ENCODE results near the gene CARMIL3.

- no peak for TF ChIP-seq EZH2phosphoT487 (IDR thresholded peaks at IDR 0.05; ENCODE audit: borderline replicate concordance, low read length)
- TF ChIP-seq CTCF (conservative IDR thresholded peaks at IDR 0.05; ENCODE audit: low read depth, low read length), result no peak
Observed at GRCh38 chr14:24079491-24080141, 27.8 kb downstream of the CARMIL3 start.
